ENCODE measurements around the gene LPIN2. TPM values are rescaled to one million over a fixed set of nuclear protein-coding genes. Genes with fewer than 3 reads are reported as not detected.
A peak's percentile ranks its signal among the peaks of the same experiment; 100 is the strongest.

The LPIN2 gene
- total RNA-seq, 1 experiment from 2014 or later, result 15.7 TPM

DNA sequence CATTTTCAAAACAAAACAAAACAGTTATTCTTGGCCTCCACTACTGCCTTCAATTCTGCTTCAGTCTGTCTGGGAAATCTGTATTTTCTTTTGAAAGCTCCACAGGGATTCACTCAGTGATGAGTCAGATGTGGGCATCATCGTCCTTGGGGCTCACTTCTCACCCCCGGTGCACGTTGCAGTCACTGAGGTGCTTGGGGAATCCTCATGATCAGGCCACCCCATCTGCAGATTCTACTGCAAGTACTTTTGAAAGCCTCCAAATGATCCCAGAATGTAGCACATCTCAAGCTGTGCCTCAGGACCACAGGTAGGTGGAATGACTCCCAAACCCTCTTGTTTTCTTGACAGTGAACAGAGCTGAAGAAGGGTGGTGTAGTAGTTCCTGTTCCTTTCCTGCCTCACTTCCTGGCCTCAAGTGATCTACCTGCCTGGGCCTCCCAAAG, 34.3 kb downstream of the LPIN2 start:
- Mint-ChIP-seq H3K27ac (ENCODE audit: unreplicated experiment) (peak overlapping the region; percentile 77), H3K27me3 (ENCODE audit: unreplicated experiment) (no peaks in the 10 kb centered on the region), H3K4me1 (ENCODE audit: low read depth, unreplicated experiment) (peaks cover 68% of the 10 kb centered on the region), H3K4me3 (ENCODE audit: low read depth, unreplicated experiment) (peak overlapping the region; percentile 13), H3K36me3 (ENCODE audit: insufficient read depth, unreplicated experiment) (peaks cover 5% of the 10 kb centered on the region), H3K9me3 (ENCODE audit: low read depth, unreplicated experiment) (peaks cover 2% of the 10 kb centered on the region)
- BruUV-seq (replicated peaks), result no TSS peak
- intact Hi-C loops (cut with micrococcal nuclease; ENCODE audit: unreplicated experiment), result no loop called here
- CTCF ChIA-PET, result interaction anchor here (1.7 kb wide), 1 partner anchor 31 kb away, joined by 4 read pairs; no protein-coding TSS in a partner anchor
- TF ChIP-seq, protein P1, sequence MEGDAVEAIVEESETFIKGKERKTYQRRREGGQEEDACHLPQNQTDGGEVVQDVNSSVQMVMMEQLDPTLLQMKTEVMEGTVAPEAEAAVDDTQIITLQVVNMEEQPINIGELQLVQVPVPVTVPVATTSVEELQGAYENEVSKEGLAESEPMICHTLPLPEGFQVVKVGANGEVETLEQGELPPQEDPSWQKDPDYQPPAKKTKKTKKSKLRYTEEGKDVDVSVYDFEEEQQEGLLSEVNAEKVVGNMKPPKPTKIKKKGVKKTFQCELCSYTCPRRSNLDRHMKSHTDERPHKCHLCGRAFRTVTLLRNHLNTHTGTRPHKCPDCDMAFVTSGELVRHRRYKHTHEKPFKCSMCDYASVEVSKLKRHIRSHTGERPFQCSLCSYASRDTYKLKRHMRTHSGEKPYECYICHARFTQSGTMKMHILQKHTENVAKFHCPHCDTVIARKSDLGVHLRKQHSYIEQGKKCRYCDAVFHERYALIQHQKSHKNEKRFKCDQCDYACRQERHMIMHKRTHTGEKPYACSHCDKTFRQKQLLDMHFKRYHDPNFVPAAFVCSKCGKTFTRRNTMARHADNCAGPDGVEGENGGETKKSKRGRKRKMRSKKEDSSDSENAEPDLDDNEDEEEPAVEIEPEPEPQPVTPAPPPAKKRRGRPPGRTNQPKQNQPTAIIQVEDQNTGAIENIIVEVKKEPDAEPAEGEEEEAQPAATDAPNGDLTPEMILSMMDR (IDR thresholded peaks at IDR 0.05; ENCODE audit: unreplicated experiment), result no peak
- no peak for DNase-seq

DNA sequence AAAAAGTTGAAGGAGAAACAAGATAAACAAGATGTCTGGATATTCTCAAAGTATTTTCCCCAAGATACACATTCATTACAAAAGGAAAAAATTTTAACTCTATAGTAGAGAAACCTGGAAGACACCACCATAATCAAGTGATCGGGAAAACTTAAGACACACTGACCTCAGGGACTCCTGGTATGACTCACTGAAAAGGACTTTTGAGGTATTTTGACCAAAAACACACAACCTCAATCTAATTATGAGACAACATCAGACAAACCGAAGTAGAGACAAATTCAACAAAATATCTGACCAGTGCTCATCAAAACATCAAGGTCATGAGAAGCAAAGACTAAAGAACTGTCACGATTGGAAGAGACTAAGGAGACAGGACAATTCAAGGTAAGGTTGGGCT, 34.7 kb downstream of the LPIN2 start:
- H3K4me3 Mint-ChIP-seq (ENCODE audit: low read depth, unreplicated experiment), result peak overlapping the region; percentile 13

DNA sequence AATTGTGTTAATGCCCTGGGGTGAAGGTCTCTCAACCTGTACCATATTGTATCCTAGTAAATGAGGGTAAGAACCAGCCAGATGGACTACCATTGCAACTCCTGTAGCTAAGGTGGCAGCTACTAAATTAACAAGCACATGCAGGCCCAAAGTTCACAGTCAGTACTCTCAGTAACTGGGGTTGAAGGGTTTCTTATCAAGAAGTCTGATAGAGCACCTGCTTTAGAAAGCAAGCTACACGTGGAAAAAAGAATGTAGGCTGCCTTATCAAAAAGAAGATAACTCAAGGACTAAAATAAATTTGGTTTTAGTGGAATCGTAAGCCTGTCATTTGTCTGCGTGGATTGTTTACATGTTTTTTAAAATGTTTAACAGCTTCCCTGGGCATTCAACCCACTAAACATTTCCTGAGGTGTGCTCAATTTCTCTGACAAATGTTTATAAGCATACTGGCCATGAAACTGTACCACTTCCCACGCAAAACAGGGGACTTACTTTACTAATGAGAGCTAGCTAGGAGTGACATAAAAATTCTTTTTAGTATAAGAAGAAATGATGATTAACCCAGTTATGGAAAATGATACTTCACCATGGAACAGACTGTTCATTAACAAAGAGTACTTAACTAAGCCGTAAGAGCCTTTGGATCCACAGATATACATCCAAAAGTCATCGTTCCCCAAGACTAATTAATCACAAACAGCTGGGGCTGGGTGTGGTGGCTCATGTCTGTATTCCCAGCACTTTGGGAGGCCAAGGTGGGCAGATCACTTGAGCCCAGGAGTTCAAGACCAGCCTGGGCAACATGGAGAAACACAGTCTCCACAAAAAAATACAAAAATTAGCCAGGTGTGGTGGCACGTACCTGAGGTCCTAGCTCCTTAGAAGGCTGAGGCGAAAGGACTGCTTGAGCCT, 36.5 kb downstream of the LPIN2 start:
- CTCF ChIA-PET, result interaction anchor here (0.5 to 0.7 kb wide), 2 partner anchors 23 to 29 kb away, joined by 3 to 4 read pairs; no protein-coding TSS in a partner anchor
- intact Hi-C loops (cut with micrococcal nuclease; ENCODE audit: unreplicated experiment), result no loop called here
- no peak overlapping the region for H3K27ac Mint-ChIP-seq (ENCODE audit: unreplicated experiment)

More for the DNA sequence above, 34.7 kb downstream of the LPIN2 start:
- Mint-ChIP-seq H3K27me3 (ENCODE audit: unreplicated experiment) (no peaks in the 10 kb centered on the region), H3K27ac (ENCODE audit: unreplicated experiment) (peak overlapping the region; percentile 77), H3K9me3 (ENCODE audit: low read depth, unreplicated experiment) (peaks cover 2% of the 10 kb centered on the region), H3K36me3 (ENCODE audit: insufficient read depth, unreplicated experiment) (peaks cover 5% of the 10 kb centered on the region), H3K4me1 (ENCODE audit: low read depth, unreplicated experiment) (peaks cover 68% of the 10 kb centered on the region)
- no peak for DNase-seq
- CTCF ChIA-PET, result no interaction called here
- intact Hi-C loops (cut with micrococcal nuclease; ENCODE audit: unreplicated experiment), result no loop called here
- TF ChIP-seq, protein P1 (IDR thresholded peaks at IDR 0.05; ENCODE audit: unreplicated experiment), result no peak
- no TSS peak for BruUV-seq (replicated peaks)

DNA sequence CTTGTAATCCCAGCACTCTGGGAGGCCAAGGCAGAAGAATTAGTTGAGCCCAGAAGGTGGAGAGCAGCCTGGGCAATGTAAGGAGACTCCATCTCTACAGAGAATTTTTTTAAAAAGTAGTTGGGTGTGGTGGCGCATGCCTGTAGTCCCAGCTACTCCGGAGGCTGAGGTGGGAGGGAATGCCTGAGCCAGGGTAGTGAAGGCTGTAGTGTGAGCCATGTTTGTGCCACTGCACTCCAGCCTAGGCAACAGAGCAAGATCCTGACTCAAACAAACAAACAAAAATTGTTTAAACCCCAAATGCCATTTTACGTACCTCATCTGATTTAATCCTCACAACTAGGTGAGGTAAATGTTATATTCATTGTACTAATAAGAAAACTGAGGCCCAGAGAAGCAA, 38.2 kb downstream of the LPIN2 start:
- H3K4me1 Mint-ChIP-seq (ENCODE audit: low read depth, unreplicated experiment), result peaks cover 53% of the 10 kb centered on the region
- CTCF ChIA-PET, result no interaction called here

More for the DNA sequence above, 36.5 kb downstream of the LPIN2 start:
- peaks cover 2% of the 10 kb centered on the region for H3K9me3 Mint-ChIP-seq (ENCODE audit: low read depth, unreplicated experiment)
- peaks cover 5% of the 10 kb centered on the region for H3K36me3 Mint-ChIP-seq (ENCODE audit: insufficient read depth, unreplicated experiment)
- H3K4me1 Mint-ChIP-seq (ENCODE audit: low read depth, unreplicated experiment), result peaks cover 61% of the 10 kb centered on the region
- no peak for DNase-seq
- no peaks in the 10 kb centered on the region for H3K27me3 Mint-ChIP-seq (ENCODE audit: unreplicated experiment)
- TF ChIP-seq, protein P1 (IDR thresholded peaks at IDR 0.05; ENCODE audit: unreplicated experiment), result no peak
- BruUV-seq (replicated peaks), result no TSS peak
- no peak overlapping the region for H3K4me3 Mint-ChIP-seq (ENCODE audit: low read depth, unreplicated experiment)

More for the DNA sequence above, 38.2 kb downstream of the LPIN2 start:
- no peak overlapping the region for H3K27ac Mint-ChIP-seq (ENCODE audit: unreplicated experiment)
- intact Hi-C loops (cut with micrococcal nuclease; ENCODE audit: unreplicated experiment), result no loop called here
- peaks cover 5% of the 10 kb centered on the region for H3K36me3 Mint-ChIP-seq (ENCODE audit: insufficient read depth, unreplicated experiment)
- TF ChIP-seq, protein P1 (IDR thresholded peaks at IDR 0.05; ENCODE audit: unreplicated experiment), result no peak
- no peak overlapping the region for H3K4me3 Mint-ChIP-seq (ENCODE audit: low read depth, unreplicated experiment)
- BruUV-seq (replicated peaks), result no TSS peak
- no peak for DNase-seq
- peaks cover 2% of the 10 kb centered on the region for H3K9me3 Mint-ChIP-seq (ENCODE audit: low read depth, unreplicated experiment)
- no peaks in the 10 kb centered on the region for H3K27me3 Mint-ChIP-seq (ENCODE audit: unreplicated experiment)
